GM23338 (cell line): ENCODE results near the gene TOLLIP. TPM values are rescaled to one million over a fixed set of nuclear protein-coding genes. Genes with fewer than 3 reads are reported as not detected.

Source experiments
- ATAC-seq: fragments of 200-7000 bp; cut with Tn5 transposase; 3 replicates; pipeline ENCODE4 v1.9.1; 2020
- DNase-seq: peaks from one replicate; pipeline ENCODE4 v3.0.0-alpha.2; 2015; ENCODE audit warnings: low spot score
- H2AFZ ChIP-seq: fragments of 200-600 bp; sonication (generic); 2 replicates; pipeline ENCODE4 v1.8.0; 2016; ENCODE audit warnings: antibody characterized with exemption, mild to moderate bottlenecking, moderate library complexity
- H3F3A ChIP-seq: fragments of 200-600 bp; sonication (generic); replicated peaks from 2 replicates; pipeline ENCODE4 v1.8.0; 2017; ENCODE audit warnings: antibody characterized with exemption, mixed run types, low read depth
- H3K27ac ChIP-seq: fragments of 200-600 bp; sonication (generic); 2 replicates; pipeline ENCODE4 v1.6.1; 2016; ENCODE audit warnings: low read depth
- H3K27me3 ChIP-seq: fragments of 200-600 bp; sonication (generic); 2 replicates; pipeline ENCODE4 v1.8.0; 2016; ENCODE audit warnings: mild to moderate bottlenecking, mixed run types, moderate library complexity; ENCODE audit not compliant: insufficient read depth
- H3K36me3 ChIP-seq: fragments of 200-600 bp; sonication (generic); 2 replicates; pipeline ENCODE4 v1.8.0; 2016; ENCODE audit warnings: mild to moderate bottlenecking; ENCODE audit not compliant: insufficient read depth
- H3K4me1 ChIP-seq: fragments of 200-600 bp; sonication (generic); 2 replicates; pipeline ENCODE4 v1.8.0; 2016; ENCODE audit warnings: mild to moderate bottlenecking, moderate library complexity; ENCODE audit not compliant: insufficient read depth
- H3K4me2 ChIP-seq: fragments of 200-600 bp; sonication (generic); 2 replicates; pipeline ENCODE4 v1.7.1; 2017; ENCODE audit warnings: mixed run types
- H3K4me3 ChIP-seq: fragments of 200-600 bp; sonication (generic); 2 replicates; pipeline ENCODE4 v1.6.1; 2016; ENCODE audit warnings: mixed run types
- H3K79me2 ChIP-seq: fragments of 200-600 bp; sonication (generic); replicated peaks from 2 replicates; pipeline ENCODE4 v1.8.0; 2017; ENCODE audit warnings: mild to moderate bottlenecking; ENCODE audit not compliant: insufficient read depth
- H3K9me2 ChIP-seq: fragments of 200-600 bp; sonication (generic); 2 replicates; pipeline ENCODE4 v1.8.0; 2017; ENCODE audit not compliant: insufficient read depth
- H4K20me1 ChIP-seq: fragments of 200-600 bp; sonication (generic); replicated peaks from 2 replicates; pipeline ENCODE4 v1.8.0; 2017; ENCODE audit warnings: mild to moderate bottlenecking; ENCODE audit not compliant: insufficient read depth
- H3K27ac Mint-ChIP-seq: 2 replicates; pipeline ENCODE4 v1.8.0; 2020; ENCODE audit warnings: inconsistent platforms, mild to moderate bottlenecking, moderate library complexity, mixed read lengths
- H3K27me3 Mint-ChIP-seq: 3 replicates; pipeline ENCODE4 v1.8.0; 2022; ENCODE audit warnings: low read depth, mild to moderate bottlenecking, moderate library complexity, mixed read lengths, inconsistent platforms; ENCODE audit not compliant: insufficient read depth, poor library complexity
- H3K36me3 Mint-ChIP-seq: 3 replicates; pipeline ENCODE4 v1.8.0; 2021; ENCODE audit warnings: low read depth, mild to moderate bottlenecking, inconsistent platforms, moderate library complexity, mixed read lengths
- H3K4me1 Mint-ChIP-seq: 3 replicates; pipeline ENCODE4 v1.8.0; 2020; ENCODE audit warnings: mild to moderate bottlenecking, inconsistent platforms, mixed read lengths
- H3K4me3 Mint-ChIP-seq: 3 replicates; pipeline ENCODE4 v1.8.0; 2021; ENCODE audit warnings: moderate library complexity, mild to moderate bottlenecking, inconsistent platforms, mixed read lengths
- H3K9me3 Mint-ChIP-seq: 3 replicates; pipeline ENCODE4 v1.8.0; 2020; ENCODE audit warnings: moderate library complexity, mild to moderate bottlenecking, inconsistent platforms, mixed read lengths
- CREB1 ChIP-seq: fragments of 250-450 bp; sonication (Bioruptor Pico); IDR thresholded peaks from 2 replicates; pipeline ENCODE4 v1.5.0; 2020; ENCODE audit warnings: low read depth, mild to moderate bottlenecking, moderate library complexity
- EZH2 ChIP-seq: fragments of 200-600 bp; sonication (generic); IDR thresholded peaks from one replicate; pipeline ENCODE4 v1.8.0; 2017; ENCODE audit warnings: antibody characterized with exemption, mild to moderate bottlenecking, low read depth; ENCODE audit not compliant: unreplicated experiment
- JUNB ChIP-seq: IDR thresholded peaks from one replicate; pipeline ENCODE4 v1.6.1; 2016; ENCODE audit warnings: antibody characterized with exemption; ENCODE audit not compliant: unreplicated experiment
- NANOG ChIP-seq: IDR thresholded peaks from 2 replicates; pipeline ENCODE4 v1.6.1; 2016; ENCODE audit warnings: antibody characterized with exemption, borderline replicate concordance
- POLR2AphosphoS5 ChIP-seq: IDR thresholded peaks from 2 replicates; pipeline ENCODE4 v1.6.1; 2016; ENCODE audit warnings: antibody characterized with exemption, low read depth
- REST ChIP-seq: IDR thresholded peaks from one replicate; pipeline ENCODE4 v1.6.1; 2018; ENCODE audit warnings: antibody characterized with exemption; ENCODE audit not compliant: unreplicated experiment
- ZNF114 ChIP-seq: fragments of 250-450 bp; sonication (Bioruptor Pico); IDR thresholded peaks from 2 replicates; pipeline ENCODE4 v1.5.0; 2020; ENCODE audit warnings: mild to moderate bottlenecking, moderate library complexity
- ZNF331 ChIP-seq: fragments of 250-450 bp; sonication (Bioruptor Pico); IDR thresholded peaks from 2 replicates; pipeline ENCODE4 v1.5.0; 2020; ENCODE audit warnings: low read depth, mild to moderate bottlenecking, moderate library complexity
- polyA plus RNA-seq: library from polyadenylated mRNA; unstranded; fragments of >200 nt; fragmentation: Nextera tagmentation; extraction: Ambion mirVana; gene quantifications from 2 replicates; pipeline ENCODE4 v1.2.1, GENCODE V29; 2016
- total RNA-seq: library from RNA; depleted of rRNA; stranded (reverse); fragments of >200 nt; shearing (Covaris generic); gene quantifications from 2 replicates; pipeline ENCODE4 v1.2.3, GENCODE V29; 2014
- TF ChIP-seq, protein P1 (sequence below): IDR thresholded peaks from 2 replicates; pipeline ENCODE4 v1.6.1; 2016; ENCODE audit warnings: antibody characterized with exemption
- TF ChIP-seq, protein P2 (sequence below), 2 experiments: fragments of 200-600 bp in 1 of 2; sonication (generic) in 1 of 2; conservative IDR thresholded peaks; 2 replicates each; pipeline versions ENCODE4 v1.5.1 to v1.6.1; 2016 to 2017; ENCODE audit warnings: antibody characterized with exemption in 2 of 2, low read depth in 2 of 2, mild to moderate bottlenecking in 2 of 2, moderate library complexity in 1 of 2

TOLLIP gene
- total and polyA plus RNA-seq, 2 experiments from 2014 or later: 13.5 to 18.0 TPM

DNA sequence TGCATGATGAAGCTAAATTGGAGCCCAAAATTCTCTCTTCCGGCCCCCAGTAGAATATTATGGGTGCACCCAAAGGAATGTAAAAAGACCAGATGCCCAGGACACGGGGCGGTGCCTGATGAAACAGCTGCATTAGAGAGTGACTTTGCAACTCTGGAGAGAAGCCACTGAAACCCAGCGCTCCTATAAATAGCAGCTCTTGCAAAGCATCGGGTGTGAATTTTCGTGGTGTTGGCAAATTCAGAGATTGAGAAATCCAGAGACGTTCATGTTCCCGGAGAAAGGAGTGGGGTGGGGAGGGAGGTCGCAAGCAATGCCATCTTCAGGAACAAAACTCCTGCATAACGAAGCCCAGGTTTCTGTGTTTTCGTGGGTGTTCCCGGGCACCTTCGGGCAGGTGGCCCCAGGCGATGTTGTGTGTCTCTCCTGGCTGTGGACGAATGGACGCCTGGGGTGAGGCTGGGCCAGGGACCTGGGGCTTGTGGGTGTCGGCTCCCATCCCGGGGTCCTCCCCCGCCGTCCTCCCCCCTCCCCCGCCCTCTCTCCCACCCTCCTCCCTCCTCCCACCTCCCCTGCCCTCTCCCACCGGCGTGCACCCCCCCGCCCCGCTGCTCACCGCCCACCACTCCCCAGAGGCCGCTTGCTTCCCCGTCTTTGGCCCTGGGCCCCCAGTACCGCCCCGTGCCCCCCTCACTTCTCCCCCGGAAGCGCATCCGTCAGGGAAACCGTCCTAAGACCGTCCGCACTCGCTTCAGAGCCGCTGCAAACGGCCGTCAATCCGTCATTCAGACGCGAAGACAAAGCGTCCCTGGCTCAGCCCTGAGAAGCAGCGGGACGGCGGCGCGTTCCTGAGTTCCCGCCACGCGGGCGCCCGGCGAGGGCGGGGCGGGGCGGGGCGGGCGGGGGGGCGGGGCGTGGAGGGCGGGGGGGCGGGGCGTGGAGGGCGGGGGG, 26.7 kb upstream of the TOLLIP start:
- Histone ChIP-seq H3K9me2 (peaks cover 12% of the 10 kb centered on the region), H3K36me3 (no peaks in the 10 kb centered on the region), H4K20me1 (no peaks in the 10 kb centered on the region), H2AFZ (peak overlapping the region; percentile 78; the same call in 1 of the 2 replicates), H3K27me3 (peaks cover 32% of the 10 kb centered on the region), H3K79me2 (no peaks in the 10 kb centered on the region), H3K4me2 (peak overlapping the region; percentile 93), H3K4me1 (peaks cover 7% of the 10 kb centered on the region), H3K4me3 (peak overlapping the region; percentile 67), H3K27ac (no peak overlapping the region), H3F3A (0 out of 2 replicates have a peak, but pooled peaks cover 2% of the 10 kb centered on the region)
- DNase-seq (peak; percentile 87), ATAC-seq (peak; percentile 69)
- peaks cover 12% of the 10 kb centered on the region for H3K4me1 Mint-ChIP-seq
- peaks cover 41% of the 10 kb centered on the region for H3K9me3 Mint-ChIP-seq
- H3K27ac Mint-ChIP-seq: no peak overlapping the region
- H3K27me3 Mint-ChIP-seq: peaks cover 24% of the 10 kb centered on the region
- peak overlapping the region; percentile 72 for H3K4me3 Mint-ChIP-seq
- peaks cover 31% of the 10 kb centered on the region for H3K36me3 Mint-ChIP-seq
- TF ChIP-seq, protein P1, sequence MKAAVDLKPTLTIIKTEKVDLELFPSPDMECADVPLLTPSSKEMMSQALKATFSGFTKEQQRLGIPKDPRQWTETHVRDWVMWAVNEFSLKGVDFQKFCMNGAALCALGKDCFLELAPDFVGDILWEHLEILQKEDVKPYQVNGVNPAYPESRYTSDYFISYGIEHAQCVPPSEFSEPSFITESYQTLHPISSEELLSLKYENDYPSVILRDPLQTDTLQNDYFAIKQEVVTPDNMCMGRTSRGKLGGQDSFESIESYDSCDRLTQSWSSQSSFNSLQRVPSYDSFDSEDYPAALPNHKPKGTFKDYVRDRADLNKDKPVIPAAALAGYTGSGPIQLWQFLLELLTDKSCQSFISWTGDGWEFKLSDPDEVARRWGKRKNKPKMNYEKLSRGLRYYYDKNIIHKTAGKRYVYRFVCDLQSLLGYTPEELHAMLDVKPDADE: 0 out of 2 replicates have a peak, but pooled peaks have one; percentile 13
- TF ChIP-seq POLR2AphosphoS5 (peak; percentile 57; the same call in 1 of the 2 replicates), EZH2 (no peak), ZNF114 (CRISPR knock-in tag) (no peak), NANOG (no peak)

DNA sequence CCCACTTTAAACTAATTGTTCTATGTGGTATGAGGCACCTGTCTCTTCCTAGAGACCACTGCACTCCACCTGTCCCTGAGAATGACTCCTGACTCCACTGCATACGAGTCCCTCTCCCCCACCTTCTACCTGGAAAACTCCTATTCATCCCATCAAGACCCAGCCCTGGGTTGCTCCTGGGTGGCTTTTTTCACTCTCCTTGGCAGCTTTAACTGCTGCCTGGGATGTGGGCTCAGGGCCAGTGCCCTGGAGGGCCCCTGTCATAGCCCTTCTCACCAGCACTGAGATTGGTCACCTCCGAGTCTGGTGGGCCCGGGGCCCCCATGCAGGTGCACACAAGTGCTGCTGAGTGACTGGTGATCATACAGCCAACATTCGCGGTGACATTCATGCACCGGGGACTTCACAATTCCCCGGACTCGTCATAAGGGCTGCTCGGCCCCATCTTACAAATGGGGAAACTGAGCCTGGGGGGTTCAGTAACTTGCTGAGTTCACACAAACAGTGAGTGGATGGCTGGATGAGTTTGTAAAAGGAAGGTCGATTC, 25.9 kb upstream of the TOLLIP start:
- Histone ChIP-seq H3K27ac (no peak overlapping the region), H3K4me1 (peaks cover 7% of the 10 kb centered on the region), H3K4me3 (peak overlapping the region; percentile 67), H2AFZ (peak overlapping the region; percentile 78; the same call in 1 of the 2 replicates), H3K4me2 (peak overlapping the region; percentile 93), H4K20me1 (no peaks in the 10 kb centered on the region), H3K9me2 (peaks cover 12% of the 10 kb centered on the region), H3K36me3 (no peaks in the 10 kb centered on the region), H3F3A (0 out of 2 replicates have a peak, but pooled peaks cover 2% of the 10 kb centered on the region), H3K27me3 (peaks cover 32% of the 10 kb centered on the region), H3K79me2 (no peaks in the 10 kb centered on the region)
- ATAC-seq (no peak), DNase-seq (no peak)
- H3K27ac Mint-ChIP-seq: no peak overlapping the region
- peak overlapping the region; percentile 67 for H3K4me3 Mint-ChIP-seq
- H3K9me3 Mint-ChIP-seq: peaks cover 45% of the 10 kb centered on the region
- peaks cover 31% of the 10 kb centered on the region for H3K36me3 Mint-ChIP-seq
- H3K4me1 Mint-ChIP-seq: peaks cover 12% of the 10 kb centered on the region
- peaks cover 24% of the 10 kb centered on the region for H3K27me3 Mint-ChIP-seq
- TF ChIP-seq CREB1 (CRISPR knock-in tag) (no peak), POLR2AphosphoS5 (no peak), EZH2 (no peak), JUNB (no peak), ZNF114 (CRISPR knock-in tag) (no peak), REST (no peak), ZNF331 (no peak)
- TF ChIP-seq, protein P2, sequence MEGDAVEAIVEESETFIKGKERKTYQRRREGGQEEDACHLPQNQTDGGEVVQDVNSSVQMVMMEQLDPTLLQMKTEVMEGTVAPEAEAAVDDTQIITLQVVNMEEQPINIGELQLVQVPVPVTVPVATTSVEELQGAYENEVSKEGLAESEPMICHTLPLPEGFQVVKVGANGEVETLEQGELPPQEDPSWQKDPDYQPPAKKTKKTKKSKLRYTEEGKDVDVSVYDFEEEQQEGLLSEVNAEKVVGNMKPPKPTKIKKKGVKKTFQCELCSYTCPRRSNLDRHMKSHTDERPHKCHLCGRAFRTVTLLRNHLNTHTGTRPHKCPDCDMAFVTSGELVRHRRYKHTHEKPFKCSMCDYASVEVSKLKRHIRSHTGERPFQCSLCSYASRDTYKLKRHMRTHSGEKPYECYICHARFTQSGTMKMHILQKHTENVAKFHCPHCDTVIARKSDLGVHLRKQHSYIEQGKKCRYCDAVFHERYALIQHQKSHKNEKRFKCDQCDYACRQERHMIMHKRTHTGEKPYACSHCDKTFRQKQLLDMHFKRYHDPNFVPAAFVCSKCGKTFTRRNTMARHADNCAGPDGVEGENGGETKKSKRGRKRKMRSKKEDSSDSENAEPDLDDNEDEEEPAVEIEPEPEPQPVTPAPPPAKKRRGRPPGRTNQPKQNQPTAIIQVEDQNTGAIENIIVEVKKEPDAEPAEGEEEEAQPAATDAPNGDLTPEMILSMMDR (conservative IDR thresholded peaks at IDR 0.05; ENCODE audit: low read depth in 2 of 2): no peak
